ENCODE measurements around the gene SPPL2C. TPM values are rescaled to one million over a fixed set of nuclear protein-coding genes. Genes with fewer than 3 reads are reported as not detected.

SPPL2C gene
- total RNA-seq, 1 experiment from 2014 or later = not detected

DNA sequence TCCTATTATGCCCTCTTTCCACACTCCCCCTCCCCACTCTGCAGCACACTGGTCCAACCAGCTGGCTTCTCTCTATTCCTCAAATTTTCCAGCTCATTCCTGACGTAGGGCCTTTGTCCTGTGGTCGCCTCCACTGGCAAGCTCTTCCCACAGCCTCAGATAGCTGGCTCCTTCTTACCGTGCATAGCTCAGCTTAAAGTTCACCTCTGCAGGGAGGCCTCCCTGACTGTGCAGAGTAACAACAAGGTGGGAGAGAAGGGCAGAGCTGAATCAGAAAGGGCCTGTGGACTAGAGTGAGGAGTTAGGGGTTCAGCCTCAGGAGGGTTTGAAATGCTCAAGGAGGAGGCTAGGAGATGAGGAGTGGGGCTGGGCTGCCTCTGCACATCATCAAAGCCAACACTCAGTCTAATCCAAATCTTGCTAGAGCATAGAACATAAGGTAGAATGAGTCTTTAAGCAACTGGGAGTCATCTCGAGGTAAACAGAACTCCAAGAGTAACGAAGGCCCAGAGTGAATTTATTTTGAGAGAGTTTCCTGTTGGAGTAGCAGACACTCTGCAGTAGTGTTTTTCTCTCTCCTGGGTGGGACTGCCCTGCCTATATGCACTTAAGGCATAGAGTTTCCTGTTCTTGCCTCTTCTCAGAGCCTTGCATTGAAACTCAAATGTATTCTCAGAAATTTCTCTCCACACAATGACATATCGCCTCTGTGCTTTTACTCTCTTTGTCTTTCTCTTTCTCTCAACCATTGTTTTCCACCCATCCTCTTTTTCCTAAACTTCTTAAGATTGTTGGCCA lies 19.4 kb downstream of the SPPL2C start:
- Histone ChIP-seq H3K27me3 (replicated peaks; ENCODE audit: insufficient read depth, low read depth, low read length, poor library complexity) (no peaks in the 10 kb centered on the region), H3K9me3 (ENCODE audit: low read depth, low read length, poor library complexity, severe bottlenecking) (no peaks in the 10 kb centered on the region), H3K4me1 (ENCODE audit: insufficient read depth, low read length, poor library complexity, severe bottlenecking) (no peaks in the 10 kb centered on the region), H3K27ac (ENCODE audit: low read depth, low read length, poor library complexity, severe bottlenecking) (no peak overlapping the region), H3K4me3 (ENCODE audit: low read depth, low read length, poor library complexity, severe bottlenecking) (no peak overlapping the region), H3K36me3 (ENCODE audit: insufficient read depth, low read length, poor library complexity, severe bottlenecking) (no peaks in the 10 kb centered on the region)
- BruUV-seq (replicated peaks) = no TSS peak
- intact Hi-C loops (cut with micrococcal nuclease; ENCODE audit: unreplicated experiment) = no loop called here
- TF ChIP-seq EZH2 (IDR thresholded peaks at IDR 0.05; ENCODE audit: borderline replicate concordance, low read depth, low read length, poor library complexity, severe bottlenecking) = no peak
- no peak for TF ChIP-seq CTCF (conservative IDR thresholded peaks at IDR 0.05; ENCODE audit: low read depth, low read length)
- DNase-seq (ENCODE audit: low spot score) = no peak
- POLR2A ChIA-PET (ENCODE audit: low non-redundant PET) = no interaction called here
- CTCF ChIA-PET = no interaction called here

DNA sequence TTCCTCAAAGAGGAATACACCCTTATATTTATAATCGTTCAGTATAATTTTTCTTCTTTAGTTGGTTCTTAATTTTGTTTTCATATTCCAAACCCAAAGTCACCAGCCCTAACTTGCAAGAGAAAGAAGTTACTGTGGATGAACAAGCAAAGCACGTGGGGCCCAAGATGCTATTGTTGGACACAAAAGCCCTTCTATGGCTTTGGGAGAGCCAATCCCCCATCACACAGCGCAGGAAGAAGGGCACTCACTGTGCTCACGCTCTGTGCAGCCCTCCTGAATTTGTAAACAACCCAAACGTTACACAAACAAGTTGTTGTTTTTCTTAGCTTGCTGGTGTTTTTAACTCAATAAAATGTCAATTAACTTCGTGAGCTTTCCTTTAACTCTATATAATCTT lies 22.5 kb downstream of the SPPL2C start:
- DNase-seq (ENCODE audit: low spot score) = no peak
- Histone ChIP-seq H3K4me3 (ENCODE audit: low read depth, low read length, poor library complexity, severe bottlenecking) (no peak overlapping the region), H3K9me3 (ENCODE audit: low read depth, low read length, poor library complexity, severe bottlenecking) (no peaks in the 10 kb centered on the region), H3K27me3 (replicated peaks; ENCODE audit: insufficient read depth, low read depth, low read length, poor library complexity) (no peaks in the 10 kb centered on the region), H3K4me1 (ENCODE audit: insufficient read depth, low read length, poor library complexity, severe bottlenecking) (peaks cover 10% of the 10 kb centered on the region), H3K27ac (ENCODE audit: low read depth, low read length, poor library complexity, severe bottlenecking) (no peak overlapping the region), H3K36me3 (ENCODE audit: insufficient read depth, low read length, poor library complexity, severe bottlenecking) (no peaks in the 10 kb centered on the region)
- TF ChIP-seq EZH2 (IDR thresholded peaks at IDR 0.05; ENCODE audit: borderline replicate concordance, low read depth, low read length, poor library complexity, severe bottlenecking) (no peak), CTCF (conservative IDR thresholded peaks at IDR 0.05; ENCODE audit: low read depth, low read length) (no peak)
- ChIA-PET CTCF (no interaction called here), POLR2A (ENCODE audit: low non-redundant PET) (no interaction called here)
- no TSS peak for BruUV-seq (replicated peaks)
- intact Hi-C loops (cut with micrococcal nuclease; ENCODE audit: unreplicated experiment) = no loop called here

DNA sequence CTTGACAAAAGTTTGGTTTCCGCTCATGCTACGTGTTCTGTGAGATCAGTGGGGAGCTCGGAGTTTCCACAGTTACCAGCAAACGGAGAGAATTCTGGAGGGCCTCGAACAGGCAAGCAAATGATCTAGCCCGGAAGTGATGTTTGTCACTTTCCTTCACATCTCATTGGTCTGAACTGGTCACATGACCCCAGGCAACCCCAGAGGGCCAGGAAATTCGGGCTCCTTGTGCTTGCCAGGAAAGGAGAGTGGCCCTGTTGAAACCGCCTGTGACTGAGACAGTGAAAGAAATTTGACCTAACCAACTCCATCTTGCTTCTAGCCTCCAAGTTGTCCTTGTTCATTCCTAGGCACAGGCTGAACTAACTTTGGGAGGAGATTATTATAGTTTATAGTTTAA lies 23.0 kb downstream of the SPPL2C start:
- H3K4me3 ChIP-seq (ENCODE audit: low read depth, low read length, poor library complexity, severe bottlenecking) = no peak overlapping the region
- POLR2A ChIA-PET (ENCODE audit: low non-redundant PET) = no interaction called here
- TF ChIP-seq EZH2 (IDR thresholded peaks at IDR 0.05; ENCODE audit: borderline replicate concordance, low read depth, low read length, poor library complexity, severe bottlenecking) = no peak
- TF ChIP-seq CTCF (conservative IDR thresholded peaks at IDR 0.05; ENCODE audit: low read depth, low read length) = no peak
- H3K4me1 ChIP-seq (ENCODE audit: insufficient read depth, low read length, poor library complexity, severe bottlenecking) = peaks cover 10% of the 10 kb centered on the region
- H3K27me3 ChIP-seq (replicated peaks; ENCODE audit: insufficient read depth, low read depth, low read length, poor library complexity) = no peaks in the 10 kb centered on the region
- CTCF ChIA-PET = no interaction called here
- H3K27ac ChIP-seq (ENCODE audit: low read depth, low read length, poor library complexity, severe bottlenecking) = no peak overlapping the region
- intact Hi-C loops (cut with micrococcal nuclease; ENCODE audit: unreplicated experiment) = no loop called here
- no peaks in the 10 kb centered on the region for H3K9me3 ChIP-seq (ENCODE audit: low read depth, low read length, poor library complexity, severe bottlenecking)
- BruUV-seq (replicated peaks) = no TSS peak
- DNase-seq (ENCODE audit: low spot score) = no peak
- H3K36me3 ChIP-seq (ENCODE audit: insufficient read depth, low read length, poor library complexity, severe bottlenecking) = no peaks in the 10 kb centered on the region
